H9 (cell line): Measurements from ENCODE around the gene EPHB6. TPM values are rescaled to one million over a fixed set of nuclear protein-coding genes. Genes with fewer than 3 reads are reported as not detected.
A peak's percentile ranks its signal among the peaks of the same experiment; 100 is the strongest.

Experiments used
- DNase-seq: peaks from one replicate; pipeline ENCODE4 v3.0.0-alpha.2; 2017
- H2AFZ ChIP-seq: one replicate; pipeline ENCODE4 v1.6.1; 2013; ENCODE audit warnings: mild to moderate bottlenecking, low read length, control low read depth, moderate library complexity
- H2AK5ac ChIP-seq: 2 replicates; pipeline ENCODE4 v1.6.1; 2013; ENCODE audit warnings: low read length, control low read depth, mixed read lengths; ENCODE audit not compliant: insufficient read length
- H2BK120ac ChIP-seq: one replicate; pipeline ENCODE4 v1.6.1; 2013; ENCODE audit warnings: low read depth, mild to moderate bottlenecking, low read length, control low read depth, inconsistent platforms; ENCODE audit not compliant: poor library complexity, severe bottlenecking
- H2BK12ac ChIP-seq: 2 replicates; pipeline ENCODE4 v1.6.1; 2013; ENCODE audit warnings: low read length, control low read depth, mixed read lengths, low read depth; ENCODE audit not compliant: insufficient read length
- H2BK15ac ChIP-seq: 2 replicates; pipeline ENCODE4 v1.6.1; 2013; ENCODE audit warnings: low read depth, low read length, control low read depth
- H2BK20ac ChIP-seq: one replicate; pipeline ENCODE4 v1.6.1; 2013; ENCODE audit warnings: low read depth, mild to moderate bottlenecking, low read length, control low read depth, inconsistent platforms; ENCODE audit not compliant: poor library complexity, severe bottlenecking
- H2BK5ac ChIP-seq: 2 replicates; pipeline ENCODE4 v1.6.1; 2013; ENCODE audit warnings: low read length, control low read depth, mixed read lengths; ENCODE audit not compliant: insufficient read length
- H3K14ac ChIP-seq: 2 replicates; pipeline ENCODE4 v1.6.1; 2013; ENCODE audit warnings: low read length, control low read depth; ENCODE audit not compliant: insufficient read depth
- H3K18ac ChIP-seq: 2 replicates; pipeline ENCODE4 v1.6.1; 2013; ENCODE audit warnings: low read depth, mild to moderate bottlenecking, mixed read lengths, low read length, control low read depth; ENCODE audit not compliant: insufficient read length
- H3K23ac ChIP-seq: 2 replicates; pipeline ENCODE4 v1.6.1; 2013; ENCODE audit warnings: low read length, control low read depth, mixed read lengths, low read depth; ENCODE audit not compliant: insufficient read length
- H3K23me2 ChIP-seq: 2 replicates; pipeline ENCODE4 v1.6.1; 2013; ENCODE audit warnings: low read depth, mild to moderate bottlenecking, mixed read lengths, low read length, control low read depth; ENCODE audit not compliant: insufficient read length, poor library complexity, severe bottlenecking
- H3K27ac ChIP-seq: 2 replicates; pipeline ENCODE4 v1.5.1; 2013; ENCODE audit warnings: low read length, control low read depth, mixed read lengths, low read depth; ENCODE audit not compliant: insufficient read length
- H3K27me3 ChIP-seq: 2 replicates; pipeline ENCODE4 v1.6.1; 2013; ENCODE audit warnings: low read length, control low read depth, inconsistent platforms; ENCODE audit not compliant: insufficient read depth
- H3K4ac ChIP-seq: 2 replicates; pipeline ENCODE4 v1.6.1; 2013; ENCODE audit warnings: low read depth, mild to moderate bottlenecking, control low read depth, inconsistent platforms, low read length, moderate library complexity
- H3K4me1 ChIP-seq: 2 replicates; pipeline ENCODE4 v1.6.1; 2013; ENCODE audit warnings: low read length, control low read depth, inconsistent platforms; ENCODE audit not compliant: insufficient read depth
- H3K4me2 ChIP-seq: 2 replicates; pipeline ENCODE4 v1.6.1; 2013; ENCODE audit warnings: low read length, control low read depth, mixed read lengths; ENCODE audit not compliant: insufficient read length, insufficient read depth
- H3K56ac ChIP-seq: 2 replicates; pipeline ENCODE4 v1.6.1; 2013; ENCODE audit warnings: low read depth, mild to moderate bottlenecking, mixed read lengths, low read length, control low read depth; ENCODE audit not compliant: insufficient read length
- H3K79me1 ChIP-seq: 2 replicates; pipeline ENCODE4 v1.6.1; 2013; ENCODE audit warnings: low read depth, mild to moderate bottlenecking, moderate library complexity, low read length, control low read depth, inconsistent platforms; ENCODE audit not compliant: insufficient read depth, poor library complexity, severe bottlenecking
- H3K79me2 ChIP-seq: 2 replicates; pipeline ENCODE4 v1.6.1; 2013; ENCODE audit warnings: low read length, control low read depth, inconsistent platforms; ENCODE audit not compliant: insufficient read depth
- H3K9ac ChIP-seq: 2 replicates; pipeline ENCODE4 v1.6.1; 2013; ENCODE audit warnings: low read length, control low read depth, mixed read lengths; ENCODE audit not compliant: insufficient read length; ENCODE audit errors: extremely low read depth
- H3K9me3 ChIP-seq: one replicate; pipeline ENCODE4 v1.6.1; 2013; ENCODE audit warnings: low read depth, low read length, inconsistent platforms; ENCODE audit not compliant: control insufficient read depth
- H3T11ph ChIP-seq: one replicate; pipeline ENCODE4 v1.6.1; 2013; ENCODE audit warnings: mild to moderate bottlenecking, low read length, control low read depth, inconsistent platforms
- H4K20me1 ChIP-seq: one replicate; pipeline ENCODE4 v1.6.1; 2013; ENCODE audit not compliant: control insufficient read depth, insufficient read length, insufficient read depth
- H4K5ac ChIP-seq: 2 replicates; pipeline ENCODE4 v1.6.1; 2013; ENCODE audit warnings: low read depth, mild to moderate bottlenecking, mixed read lengths, low read length, control low read depth; ENCODE audit not compliant: insufficient read length
- H4K8ac ChIP-seq: replicated peaks from 2 replicates; pipeline ENCODE4 v1.6.1; 2013; ENCODE audit warnings: low read length, control low read depth, mixed read lengths, low read depth; ENCODE audit not compliant: insufficient read length
- H4K91ac ChIP-seq: 2 replicates; pipeline ENCODE4 v1.6.1; 2013; ENCODE audit warnings: low read depth, mild to moderate bottlenecking, moderate library complexity, mixed read lengths, low read length, control low read depth; ENCODE audit not compliant: insufficient read length
- H3K27ac Mint-ChIP-seq, 3 experiments: 2 replicates in 2 of 3; 3 replicates in 1 of 3; pipeline ENCODE4 v1.8.0; 2020 to 2021; ENCODE audit warnings: mixed read lengths in 3 of 3, mild to moderate bottlenecking in 1 of 3, moderate library complexity in 1 of 3
- H3K27me3 Mint-ChIP-seq: 2 replicates; pipeline ENCODE4 v1.8.0; 2021; ENCODE audit warnings: low read depth, mild to moderate bottlenecking, moderate library complexity, mixed read lengths
- H3K36me3 Mint-ChIP-seq, 3 experiments: 2 replicates in 2 of 3; 3 replicates in 1 of 3; pipeline ENCODE4 v1.8.0; 2020 to 2021; ENCODE audit warnings: low read depth in 3 of 3, mixed read lengths in 3 of 3; ENCODE audit not compliant: insufficient read depth in 1 of 3
- H3K4me1 Mint-ChIP-seq, 2 experiments: 2 replicates each; pipeline ENCODE4 v1.8.0; 2020; ENCODE audit warnings: mixed read lengths in 2 of 2
- H3K4me3 Mint-ChIP-seq, 2 experiments: 2 replicates in 1 of 2; 3 replicates in 1 of 2; pipeline ENCODE4 v1.8.0; 2020 to 2021; ENCODE audit warnings: mild to moderate bottlenecking in 2 of 2, mixed read lengths in 2 of 2, moderate library complexity in 1 of 2
- H3K9me3 Mint-ChIP-seq, 2 experiments: 2 replicates in 1 of 2; 3 replicates in 1 of 2; pipeline ENCODE4 v1.8.0; 2020; ENCODE audit warnings: mild to moderate bottlenecking in 2 of 2, mixed read lengths in 2 of 2, moderate library complexity in 1 of 2
- WGBS: extraction: QIAGEN DNeasy Blood & Tissue Kit; methylation state at CpG from one replicate; pipeline ENCODE4 v1.1.7; 2013; ENCODE audit warnings: missing lambda C conversion rate, low lambda C conversion rate, mixed read lengths; ENCODE audit not compliant: insufficient read length; ENCODE audit errors: extremely low coverage; 5-methylcytosine and 5-hydroxymethylcytosine counted together
- total RNA-seq: library from RNA; stranded (reverse); gene quantifications from 2 replicates; pipeline ENCODE4 v1.2.1, GENCODE V29; 2021
- TF ChIP-seq, protein P1 (sequence below): fragments of 200-600 bp; sonication (generic); conservative IDR thresholded peaks from 3 replicates; pipeline ENCODE4 v1.8.0; 2021; ENCODE audit warnings: antibody characterized with exemption, mild to moderate bottlenecking

EPHB6 gene
- total RNA-seq, 1 experiment from 2014 or later, result 9.7 TPM

DNA sequence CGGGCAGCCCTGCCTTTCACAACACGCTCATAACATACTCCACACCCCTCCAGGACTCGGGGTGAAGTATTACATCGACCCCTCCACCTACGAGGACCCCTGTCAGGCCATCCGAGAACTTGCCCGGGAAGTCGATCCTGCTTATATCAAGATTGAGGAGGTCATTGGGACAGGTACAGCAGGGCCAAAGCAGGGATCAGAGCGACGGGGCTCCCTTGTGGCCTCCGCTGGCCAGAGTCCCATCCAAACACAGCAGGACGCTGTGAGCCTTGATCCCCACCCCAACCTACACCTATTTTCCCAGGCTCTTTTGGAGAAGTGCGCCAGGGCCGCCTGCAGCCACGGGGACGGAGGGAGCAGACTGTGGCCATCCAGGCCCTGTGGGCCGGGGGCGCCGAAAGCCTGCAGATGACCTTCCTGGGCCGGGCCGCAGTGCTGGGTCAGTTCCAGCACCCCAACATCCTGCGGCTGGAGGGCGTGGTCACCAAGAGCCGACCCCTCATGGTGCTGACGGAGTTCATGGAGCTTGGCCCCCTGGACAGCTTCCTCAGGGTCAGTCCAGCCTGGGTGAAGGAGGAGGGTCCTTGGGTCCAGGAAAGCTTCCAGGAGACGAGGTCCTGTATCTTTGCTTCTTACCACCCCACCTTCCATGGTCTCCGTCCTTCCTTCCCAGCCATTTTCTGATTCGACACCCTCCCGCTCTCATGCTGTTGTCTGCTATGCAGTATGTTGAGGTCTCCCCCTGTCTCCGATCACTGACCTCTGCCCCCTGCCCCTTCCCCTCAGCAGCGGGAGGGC, 13.5 kb downstream of the EPHB6 start:
- no peak for DNase-seq
- no peaks in the 10 kb centered on the region; a peak in 1 of 5 replicates for H3K9me3 Mint-ChIP-seq

More for the DNA sequence above, 13.5 kb downstream of the EPHB6 start:
- no peak overlapping the region for H3K14ac ChIP-seq
- H4K5ac ChIP-seq, result no peak overlapping the region
- H2BK12ac ChIP-seq, result no peak overlapping the region
- H2AFZ ChIP-seq, result no peak overlapping the region
- no peak overlapping the region for H2BK5ac ChIP-seq
- H3T11ph ChIP-seq, result no peak overlapping the region
- H3K4ac ChIP-seq, result no peak overlapping the region
- no peak overlapping the region for H4K8ac ChIP-seq
- no peak overlapping the region for H3K4me2 ChIP-seq
- no peak overlapping the region for H2AK5ac ChIP-seq
- H3K23ac ChIP-seq, result no peak overlapping the region
- H4K91ac ChIP-seq, result no peak overlapping the region
- H3K9ac ChIP-seq, result no peak overlapping the region
- H2BK20ac ChIP-seq, result no peak overlapping the region
- TF ChIP-seq, protein P1, sequence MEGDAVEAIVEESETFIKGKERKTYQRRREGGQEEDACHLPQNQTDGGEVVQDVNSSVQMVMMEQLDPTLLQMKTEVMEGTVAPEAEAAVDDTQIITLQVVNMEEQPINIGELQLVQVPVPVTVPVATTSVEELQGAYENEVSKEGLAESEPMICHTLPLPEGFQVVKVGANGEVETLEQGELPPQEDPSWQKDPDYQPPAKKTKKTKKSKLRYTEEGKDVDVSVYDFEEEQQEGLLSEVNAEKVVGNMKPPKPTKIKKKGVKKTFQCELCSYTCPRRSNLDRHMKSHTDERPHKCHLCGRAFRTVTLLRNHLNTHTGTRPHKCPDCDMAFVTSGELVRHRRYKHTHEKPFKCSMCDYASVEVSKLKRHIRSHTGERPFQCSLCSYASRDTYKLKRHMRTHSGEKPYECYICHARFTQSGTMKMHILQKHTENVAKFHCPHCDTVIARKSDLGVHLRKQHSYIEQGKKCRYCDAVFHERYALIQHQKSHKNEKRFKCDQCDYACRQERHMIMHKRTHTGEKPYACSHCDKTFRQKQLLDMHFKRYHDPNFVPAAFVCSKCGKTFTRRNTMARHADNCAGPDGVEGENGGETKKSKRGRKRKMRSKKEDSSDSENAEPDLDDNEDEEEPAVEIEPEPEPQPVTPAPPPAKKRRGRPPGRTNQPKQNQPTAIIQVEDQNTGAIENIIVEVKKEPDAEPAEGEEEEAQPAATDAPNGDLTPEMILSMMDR, result no peak
- no peak overlapping the region for H3K18ac ChIP-seq
- Mint-ChIP-seq H3K36me3 (peaks cover 0 to 22% (median 5%) of the 10 kb centered on the region in 3 experiments; a peak in 5 of 7 replicates), H3K4me1 (peaks cover 11 to 19% of the 10 kb centered on the region in 2 experiments), H3K27ac (0 out of 7 replicates have a peak overlapping the region, but pooled peaks of 1 of the 3 experiments have one; percentile 67), H3K4me3 (no peak overlapping the region), H3K27me3 (peaks cover 5% of the 10 kb centered on the region; the same call in 1 of the 2 replicates)
- no peak overlapping the region for H2BK15ac ChIP-seq
- H3K56ac ChIP-seq, result no peak overlapping the region
- WGBS, result no CpG with 5 or more reads among the region's 31 CpGs
- H3K23me2 ChIP-seq, result no peaks in the 10 kb centered on the region
- no peaks in the 10 kb centered on the region for H3K27me3 ChIP-seq
- no peaks in the 10 kb centered on the region for H3K79me2 ChIP-seq
- H2BK120ac ChIP-seq, result no peak overlapping the region
- no peaks in the 10 kb centered on the region for H3K9me3 ChIP-seq
- H3K27ac ChIP-seq, result no peak overlapping the region
- no peaks in the 10 kb centered on the region for H3K79me1 ChIP-seq
- H3K4me1 ChIP-seq, result no peaks in the 10 kb centered on the region; the same call in 1 of the 2 replicates
- H4K20me1 ChIP-seq, result no peaks in the 10 kb centered on the region
